ENCODE results near the gene PLA2G4C. TPM values are rescaled to one million over a fixed set of nuclear protein-coding genes. Genes with fewer than 3 reads are reported as not detected.

PLA2G4C gene
- total RNA-seq, 2 experiments from 2014 or later = 1.9 TPM

GRCh38 chr19:48060381-48060780 lies 50.2 kb downstream of the PLA2G4C start:
- POLR2A ChIA-PET = no interaction called here
- Histone ChIP-seq H3K4me1 (ENCODE audit: insufficient read depth, low read length) (no peaks in the 10 kb centered on the region), H3K27ac (ENCODE audit: low read depth in 1 of 2, low read length in 2 of 2) (no peak overlapping the region), H3K4me3 (ENCODE audit: low read length) (no peak overlapping the region), H3K36me3 (ENCODE audit: insufficient read depth, low read length) (no peaks in the 10 kb centered on the region), H3K27me3 (ENCODE audit: control insufficient read depth in 1 of 2, insufficient read depth in 2 of 2, low read length in 2 of 2) (peaks cover 0 to 12% of the 10 kb centered on the region in 2 experiments), H3K9me3 (ENCODE audit: control insufficient read depth in 1 of 2, insufficient read depth in 1 of 2, low read length in 2 of 2) (peaks cover 0 to 6% of the 10 kb centered on the region in 2 experiments)
- ATAC-seq (ENCODE audit: poor library complexity) (no peak), DNase-seq (no peak)
- CTCF ChIA-PET = no interaction called here
- H3K4me3 Mint-ChIP-seq = no peak overlapping the region
- H3K36me3 Mint-ChIP-seq (ENCODE audit: low read depth) = no peaks in the 10 kb centered on the region
- H3K4me1 Mint-ChIP-seq (ENCODE audit: low read depth) = no peaks in the 10 kb centered on the region
- no peaks in the 10 kb centered on the region for H3K27me3 Mint-ChIP-seq
- H3K9me3 Mint-ChIP-seq = no peaks in the 10 kb centered on the region
- intact Hi-C loops (cut with DNase I, micrococcal nuclease) = loop anchor here in 1 of 2 experiments (5.0 kb wide), 1 partner anchor 1733 kb away; no protein-coding TSS in a partner anchor
- no peak overlapping the region for H3K27ac Mint-ChIP-seq
- TF ChIP-seq CTCF (IDR thresholded peaks at IDR 0.05) = no peak

- Histone ChIP-seq H3K4me3 (ENCODE audit: low read length) (no peak overlapping the region), H3K36me3 (ENCODE audit: insufficient read depth, low read length) (no peaks in the 10 kb centered on the region), H3K27me3 (ENCODE audit: control insufficient read depth in 1 of 2, insufficient read depth in 2 of 2, low read length in 2 of 2) (peaks cover 0 to 12% of the 10 kb centered on the region in 2 experiments), H3K27ac (ENCODE audit: low read depth in 1 of 2, low read length in 2 of 2) (no peak overlapping the region), H3K4me1 (ENCODE audit: insufficient read depth, low read length) (no peaks in the 10 kb centered on the region), H3K9me3 (ENCODE audit: control insufficient read depth in 1 of 2, insufficient read depth in 1 of 2, low read length in 2 of 2) (peaks cover 0 to 6% of the 10 kb centered on the region in 2 experiments)
- no peaks in the 10 kb centered on the region for H3K4me1 Mint-ChIP-seq (ENCODE audit: low read depth)
- no peaks in the 10 kb centered on the region for H3K36me3 Mint-ChIP-seq (ENCODE audit: low read depth)
- POLR2A ChIA-PET = no interaction called here
- no peaks in the 10 kb centered on the region for H3K9me3 Mint-ChIP-seq
- no peak for ATAC-seq (ENCODE audit: poor library complexity)
- H3K27me3 Mint-ChIP-seq = no peaks in the 10 kb centered on the region
- DNase-seq = no peak
- CTCF ChIA-PET = interaction anchor here (0.7 kb wide), 1 partner anchor 1470 kb away, joined by 3 read pairs; no protein-coding TSS in a partner anchor
- no peak for TF ChIP-seq CTCF (IDR thresholded peaks at IDR 0.05)
- no peak overlapping the region for H3K27ac Mint-ChIP-seq
- no peak overlapping the region for H3K4me3 Mint-ChIP-seq
- intact Hi-C loops (cut with DNase I, micrococcal nuclease) = no loop called here
Observed at GRCh38 chr19:48059331-48059730, 51.3 kb downstream of the PLA2G4C start.

- intact Hi-C loops (cut with DNase I, micrococcal nuclease) = no loop called here
- H3K36me3 ChIP-seq (ENCODE audit: insufficient read depth, low read length) = no peaks in the 10 kb centered on the region
Observed at GRCh38 chr19:48053856-48054255, 56.8 kb downstream of the PLA2G4C start.

More at GRCh38 chr19:48053856-48054255, 56.8 kb downstream of the PLA2G4C start:
- H3K36me3 Mint-ChIP-seq (ENCODE audit: low read depth) = no peaks in the 10 kb centered on the region
- H3K9me3 Mint-ChIP-seq = no peaks in the 10 kb centered on the region
- Histone ChIP-seq H3K4me3 (ENCODE audit: low read length) (no peak overlapping the region), H3K4me1 (ENCODE audit: insufficient read depth, low read length) (no peaks in the 10 kb centered on the region), H3K9me3 (ENCODE audit: control insufficient read depth in 1 of 2, insufficient read depth in 1 of 2, low read length in 2 of 2) (no peaks in the 10 kb centered on the region), H3K27ac (ENCODE audit: low read depth in 1 of 2, low read length in 2 of 2) (no peak overlapping the region), H3K27me3 (ENCODE audit: control insufficient read depth in 1 of 2, insufficient read depth in 2 of 2, low read length in 2 of 2) (peaks cover 0 to 2% of the 10 kb centered on the region in 2 experiments)
- TF ChIP-seq CTCF (IDR thresholded peaks at IDR 0.05) = no peak
- ATAC-seq (ENCODE audit: poor library complexity) (no peak), DNase-seq (no peak)
- H3K4me1 Mint-ChIP-seq (ENCODE audit: low read depth) = no peaks in the 10 kb centered on the region
- POLR2A ChIA-PET = no interaction called here
- H3K27ac Mint-ChIP-seq = no peak overlapping the region
- H3K4me3 Mint-ChIP-seq = no peak overlapping the region
- CTCF ChIA-PET = no interaction called here
- H3K27me3 Mint-ChIP-seq = no peaks in the 10 kb centered on the region
